Measurements from ENCODE around the gene GPS2.
"Not testable (repeated sequence)": the region's sequence is repeated elsewhere in the genome, so short reads cannot be mapped to it uniquely, and the experiment has no call there.

GPS2 gene

GRCh38 chr17:7336240-7337175, 21.3 kb upstream of the GPS2 start, which contains the start of gene ACAP1:
ACAP1 (plus strand) TSS chr17:7336529; CDS start chr17:7336735, 206 bp downstream.
- no peak for TF ChIP-seq CTCF (conservative IDR thresholded peaks at IDR 0.05; ENCODE audit: low read depth, low read length)
- H3K4me3 ChIP-seq (ENCODE audit: low read length), result no peak within 1 kb of the TSS
- DNase-seq (ENCODE audit: low read depth), result no peak

GRCh38 chr17:7335765-7336164, 20.6 kb upstream of the GPS2 start:
- DNase-seq (ENCODE audit: low read depth), result not testable (repeated sequence)

GRCh38 chr17:7334938-7335538, 19.9 kb upstream of the GPS2 start:
- no peak overlapping the region for H3K4me3 ChIP-seq (ENCODE audit: low read length)
- no peak for TF ChIP-seq CTCF (conservative IDR thresholded peaks at IDR 0.05; ENCODE audit: low read depth, low read length)
- no peak for DNase-seq (ENCODE audit: low read depth)

More at GRCh38 chr17:7335765-7336164, 20.6 kb upstream of the GPS2 start:
- not testable (repeated sequence) for H3K4me3 ChIP-seq (ENCODE audit: low read length)

- not testable (repeated sequence) for DNase-seq (ENCODE audit: low read depth); H3K4me3 ChIP-seq (ENCODE audit: low read length)
Observed at GRCh38 chr17:7332600-7333069, 17.5 kb upstream of the GPS2 start.

- no peak for DNase-seq (ENCODE audit: low read depth)
- H3K4me3 ChIP-seq (ENCODE audit: low read length), result no peak overlapping the region
- no peak for TF ChIP-seq CTCF (conservative IDR thresholded peaks at IDR 0.05; ENCODE audit: low read depth, low read length)
Observed at GRCh38 chr17:7332111-7332510, 17.0 kb upstream of the GPS2 start.

GRCh38 chr17:7330638-7331015, 15.5 kb upstream of the GPS2 start:
- peak overlapping the region; percentile 92 for H3K4me3 ChIP-seq (ENCODE audit: low read length)

GRCh38 chr17:7329997-7330637, 15.0 kb upstream of the GPS2 start:
- H3K4me3 ChIP-seq (ENCODE audit: low read length), result peak overlapping the region; percentile 92
- no peak for DNase-seq (ENCODE audit: low read depth)
- no peak for TF ChIP-seq CTCF (conservative IDR thresholded peaks at IDR 0.05; ENCODE audit: low read depth, low read length)

More at GRCh38 chr17:7330638-7331015, 15.5 kb upstream of the GPS2 start:
- DNase-seq (ENCODE audit: low read depth), result no peak
- no peak for TF ChIP-seq CTCF (conservative IDR thresholded peaks at IDR 0.05; ENCODE audit: low read depth, low read length)

Measured in retinal pigment epithelial cell (primary cell).